HG02588 (cell line): Measurements from ENCODE around the gene GTF3A.

Experiments used
- ATAC-seq: cut with Tn5 transposase; IDR thresholded peaks from one replicate; pipeline ENCODE4 v1.9.1; 2021; ENCODE audit warnings: mild to moderate bottlenecking, moderate library complexity; ENCODE audit not compliant: unreplicated experiment

GTF3A gene

GRCh38 chr13:27446986-27447583 is 22.7 kb downstream of the GTF3A start:
- ATAC-seq: no peak

DNA sequence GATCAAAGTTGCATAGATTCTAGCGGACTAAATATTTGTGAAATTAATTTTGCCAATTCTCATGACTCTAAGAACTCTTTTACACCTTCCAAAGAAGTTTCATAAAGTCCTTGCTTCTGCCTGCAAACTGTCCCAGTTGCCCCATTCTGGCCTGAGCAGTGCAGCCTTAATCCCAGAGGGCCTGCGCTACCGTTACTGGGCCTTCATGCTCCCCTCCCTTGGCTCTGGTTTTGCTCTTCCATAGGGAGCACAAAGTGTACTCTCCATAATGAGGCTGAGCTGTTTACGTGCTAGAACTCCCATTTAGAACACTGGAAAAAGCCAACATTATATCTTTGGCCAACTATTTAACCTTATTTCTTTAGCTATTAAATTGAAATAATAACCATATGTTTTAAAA is 23.9 kb downstream of the GTF3A start:
- no peak for ATAC-seq

DNA sequence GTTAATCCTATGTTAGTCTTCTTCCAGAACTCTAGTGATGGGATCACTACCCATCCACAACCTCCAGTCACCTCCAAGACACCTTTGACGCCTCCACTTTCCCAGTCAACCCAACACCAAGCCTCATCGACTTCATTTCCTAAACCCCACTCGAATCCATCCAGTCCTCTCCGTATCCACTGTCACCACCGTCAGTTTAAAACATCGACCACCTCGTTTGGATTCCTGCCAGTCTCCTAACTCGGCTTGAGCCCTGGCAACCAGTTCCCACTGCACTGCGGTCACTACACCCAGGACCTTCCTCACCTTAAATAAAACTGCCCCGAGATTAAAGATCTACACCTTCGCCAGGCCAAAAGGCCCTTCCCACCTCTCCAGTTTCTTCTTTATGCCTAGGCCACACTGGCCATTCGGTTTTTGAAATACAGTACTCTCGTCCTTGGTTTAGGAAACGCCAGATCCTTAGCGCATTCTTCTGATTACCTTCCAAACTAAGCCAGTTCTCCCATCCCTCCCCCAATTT is 24.7 kb downstream of the GTF3A start:
- no peak for ATAC-seq

DNA sequence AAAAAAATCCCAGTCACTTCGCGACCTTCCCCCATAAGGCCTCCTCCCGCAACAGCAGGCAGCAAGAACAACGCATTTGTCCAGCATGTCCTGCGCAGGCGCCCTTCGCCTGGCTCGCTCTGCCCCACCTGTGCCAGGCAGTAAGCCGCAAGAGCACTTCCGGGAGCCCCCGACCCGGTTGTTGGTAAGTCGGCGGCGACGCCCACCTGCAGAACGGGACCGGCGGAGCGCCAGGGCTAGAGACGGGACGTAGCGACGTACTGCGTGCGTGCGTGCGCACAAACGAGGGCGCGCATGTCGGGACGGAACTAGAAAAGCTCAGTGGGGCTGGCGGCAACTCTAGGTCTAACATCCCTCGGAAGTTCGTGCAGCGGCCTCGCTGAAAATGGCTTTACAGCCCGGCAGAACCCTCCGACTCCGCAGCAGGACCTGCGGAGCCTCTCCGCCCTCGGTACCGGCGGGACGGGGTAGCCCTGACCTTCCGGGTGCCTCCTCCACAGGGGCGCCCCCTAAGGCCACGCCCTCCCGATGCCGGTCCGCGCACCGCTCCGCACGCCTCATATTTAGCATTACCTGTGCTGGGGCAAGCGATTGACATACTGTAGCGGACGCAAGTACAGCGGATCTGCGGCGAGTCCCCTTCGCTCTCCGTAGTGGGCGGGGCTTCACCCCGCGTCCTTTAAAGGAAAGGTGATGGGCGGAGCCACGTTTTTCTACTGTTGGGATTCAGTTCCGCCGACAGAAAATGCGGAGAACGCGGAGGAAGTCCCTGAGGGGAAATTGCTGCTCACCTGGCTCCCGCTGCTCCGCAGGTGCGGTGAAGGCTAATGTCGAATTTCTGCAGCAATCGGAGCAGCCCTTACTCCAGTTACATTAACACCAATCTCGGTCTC is 25.8 kb downstream of the GTF3A start, which contains the start of gene MTIF3:
MTIF3 (minus strand) TSS at position 629 of the 893 bp plus-strand sequence. CDS start 10,116 bp downstream, outside the sequence.
- peak; percentile 85 for ATAC-seq

- no peak for ATAC-seq
These were observed 26.6 kb downstream of the GTF3A start for GRCh38 chr13:27450921-27451471.

DNA sequence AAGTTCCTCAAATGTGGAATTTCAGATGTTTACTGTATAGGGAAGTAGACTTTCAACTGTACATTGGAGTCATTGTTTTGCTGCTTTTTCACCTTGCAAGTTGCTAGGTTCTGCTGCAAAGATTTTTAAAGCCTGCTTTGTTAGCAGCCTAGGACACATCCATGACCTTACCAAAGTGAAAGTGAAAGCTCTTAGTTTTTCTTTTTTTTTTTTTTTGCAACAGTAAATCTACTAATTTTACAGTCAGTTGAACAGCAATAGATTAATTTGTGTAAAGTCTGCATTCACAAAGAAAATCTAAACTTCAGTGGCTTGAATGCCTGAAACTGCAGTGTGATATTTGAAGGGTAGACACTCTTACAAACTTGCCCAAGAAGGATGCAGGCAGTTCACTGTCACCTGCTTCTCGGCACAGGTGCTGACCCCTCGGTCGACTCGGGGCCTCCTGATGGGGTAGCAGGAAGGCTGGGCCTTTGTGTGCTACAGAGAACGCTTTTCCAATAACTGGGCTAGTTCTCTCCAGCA is 31.0 kb downstream of the GTF3A start:
- no peak for ATAC-seq

DNA sequence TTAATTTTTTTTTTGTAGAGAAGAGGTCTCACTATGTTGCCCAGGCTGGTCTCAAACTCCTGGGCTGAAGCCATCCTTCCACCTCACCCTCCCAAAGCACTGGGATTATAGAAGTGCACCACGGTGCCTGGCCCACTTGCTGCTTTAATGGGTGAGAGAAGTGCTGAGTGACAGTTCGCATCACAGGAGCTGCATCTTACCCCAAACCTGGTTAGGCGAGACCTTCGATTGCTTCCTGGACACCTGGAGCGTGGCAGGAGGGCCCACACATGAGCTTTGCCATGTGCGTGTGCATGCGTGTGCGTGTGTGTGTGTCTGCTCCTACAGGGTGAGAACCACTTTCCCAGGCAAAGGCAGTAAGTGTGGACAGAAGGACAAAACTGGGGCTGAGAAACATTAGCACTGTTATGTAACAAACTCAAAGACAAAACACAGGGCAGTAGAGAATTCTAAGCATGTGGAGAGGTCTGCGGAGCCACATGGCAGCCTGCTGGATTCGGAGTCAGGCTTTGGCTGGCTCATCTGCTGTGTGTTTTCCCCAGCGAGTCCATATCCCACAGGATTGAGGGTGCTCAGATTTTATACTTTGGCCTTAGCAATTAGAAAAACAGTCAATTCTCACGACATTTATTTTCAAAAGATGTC is 37.6 kb downstream of the GTF3A start:
- no peak for ATAC-seq

- no peak for ATAC-seq
These were observed 39.1 kb downstream of the GTF3A start for GRCh38 chr13:27463500-27463899.

GRCh38 chr13:27465611-27466010 is 41.2 kb downstream of the GTF3A start:
- ATAC-seq: no peak

DNA sequence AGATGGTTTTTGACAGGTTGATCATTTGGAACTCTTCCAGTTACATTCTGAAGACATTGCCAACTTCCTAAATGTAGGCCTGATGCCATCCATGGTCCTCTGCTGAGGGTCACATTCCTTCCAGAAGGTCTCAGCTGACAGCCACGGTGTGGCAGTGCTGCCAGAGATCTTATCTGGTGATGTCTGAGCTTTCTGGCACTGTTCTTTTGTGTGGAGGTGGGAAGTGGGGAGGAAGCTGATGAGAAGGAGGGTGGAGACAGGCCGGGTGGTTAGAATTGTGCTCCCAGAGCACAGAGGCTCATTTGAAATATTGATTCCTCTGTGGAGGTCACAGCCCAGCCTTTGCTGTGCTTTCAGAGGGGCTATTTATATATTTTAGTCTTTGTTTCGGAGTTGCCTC is 42.1 kb downstream of the GTF3A start:
- ATAC-seq: no peak

GRCh38 chr13:27470075-27470820 is 45.8 kb downstream of the GTF3A start:
- ATAC-seq: no peak

DNA sequence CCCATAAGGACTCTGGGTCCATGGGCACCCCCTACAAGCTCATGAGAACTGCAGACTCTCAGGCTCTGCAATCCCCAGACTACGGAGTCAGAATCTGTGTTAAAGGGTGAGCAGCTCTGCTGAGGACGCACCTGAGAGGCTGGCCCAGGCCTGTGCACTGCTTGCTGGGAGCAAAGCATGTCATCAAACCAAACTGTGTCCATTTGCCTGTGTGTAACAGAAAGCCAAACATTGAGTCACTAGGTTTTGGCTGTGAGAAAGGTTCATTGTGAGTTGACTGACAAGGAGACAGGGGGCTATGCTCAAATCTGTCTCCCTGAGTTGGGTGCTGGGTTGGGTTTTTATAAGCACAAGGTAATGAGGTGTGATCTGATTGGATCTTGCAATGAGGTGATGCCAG is 48.0 kb downstream of the GTF3A start:
- no peak for ATAC-seq

DNA sequence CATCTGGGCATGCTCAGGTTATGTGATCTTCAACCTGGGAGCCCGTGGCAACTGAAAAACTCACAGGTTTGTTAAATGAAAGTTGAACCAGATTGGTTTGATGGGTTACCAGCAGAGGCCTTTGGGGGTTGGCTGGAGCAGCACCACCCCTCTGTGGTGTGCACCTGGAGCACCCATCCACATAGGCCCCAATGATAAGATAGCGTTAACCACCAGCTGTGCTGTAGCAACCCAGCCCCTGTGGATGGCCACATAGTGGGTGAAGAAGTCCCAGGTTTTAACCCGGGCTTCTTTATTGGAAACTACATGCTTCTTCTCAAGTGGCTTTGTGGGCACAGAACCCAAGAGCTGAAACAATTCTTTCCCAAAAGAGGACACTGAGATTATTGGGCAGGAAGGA is 48.5 kb downstream of the GTF3A start:
- ATAC-seq: no peak

GRCh38 chr13:27474751-27475268 is 50.4 kb downstream of the GTF3A start:
- no peak for ATAC-seq

DNA sequence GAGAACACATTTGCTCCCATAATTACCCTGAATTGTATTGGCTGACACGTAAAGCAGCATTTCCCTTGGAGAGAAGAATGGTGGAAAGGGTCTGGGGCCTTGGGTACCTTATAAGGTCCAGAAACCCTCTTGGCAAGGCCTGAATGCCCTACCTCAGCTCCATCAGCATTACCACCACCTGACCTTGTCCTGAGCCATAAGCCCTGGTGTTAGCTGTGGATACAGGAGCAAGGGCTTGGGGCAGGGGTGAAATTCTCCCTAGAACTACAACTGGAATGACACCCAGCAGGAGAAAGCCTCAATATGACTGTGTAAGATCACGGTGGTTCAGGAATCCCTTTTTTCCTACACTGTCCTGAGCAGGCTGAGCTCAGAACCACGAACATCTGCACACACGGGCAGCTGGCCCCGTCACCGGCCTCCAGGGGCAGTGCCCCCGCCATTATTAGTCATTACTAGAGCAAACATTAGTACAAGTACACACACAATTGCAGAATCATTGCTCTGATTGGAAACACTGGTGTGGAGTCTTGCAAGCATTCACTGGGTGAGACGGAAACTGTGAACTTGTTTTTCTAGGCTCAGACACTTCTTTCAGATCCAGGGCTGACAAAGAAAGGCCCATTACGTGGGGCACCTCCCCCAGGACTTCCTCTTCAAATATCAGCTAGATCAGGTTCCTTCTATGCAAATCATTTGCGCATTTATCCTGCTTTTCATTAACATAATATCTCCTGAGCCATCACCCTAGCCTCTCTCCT is 52.7 kb downstream of the GTF3A start:
- peak; percentile 48 for ATAC-seq

GRCh38 chr13:27481766-27482165 is 57.3 kb downstream of the GTF3A start:
- no peak for ATAC-seq

DNA sequence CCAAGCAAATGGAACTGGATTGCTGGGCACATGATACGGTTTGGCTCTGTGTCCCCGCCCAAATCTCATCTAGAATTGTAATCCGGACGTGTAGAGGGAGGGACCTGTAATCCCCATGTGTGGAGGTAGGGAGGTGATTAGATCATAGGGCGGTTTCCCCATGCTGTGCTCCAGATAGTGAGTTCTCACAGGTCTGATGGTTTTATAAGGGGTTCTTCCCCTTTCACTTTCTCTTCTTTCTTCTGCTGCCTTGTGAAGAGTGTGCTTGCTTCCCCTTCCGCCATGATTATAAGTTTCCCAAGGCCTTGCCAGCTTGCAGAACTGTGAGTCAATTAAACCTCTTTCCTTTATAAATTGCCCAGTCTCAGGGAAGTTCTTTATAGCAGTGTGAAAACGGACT is 58.6 kb downstream of the GTF3A start:
- ATAC-seq: peak; percentile 82

- ATAC-seq: no peak
These were observed 59.0 kb downstream of the GTF3A start for GRCh38 chr13:27483421-27483820.
